ENCODE results near the gene RPS6KB2.
"Not testable (repeated sequence)": the region's sequence is repeated elsewhere in the genome, so short reads cannot be mapped to it uniquely, and the experiment has no call there.

The RPS6KB2 gene

GRCh38 chr11:67410984-67411784 lies 17.1 kb upstream of the RPS6KB2 start:
- DNase-seq: no peak

- no peak for DNase-seq
Observed at GRCh38 chr11:67411785-67412152, 16.5 kb upstream of the RPS6KB2 start.

- DNase-seq: no peak
Observed at GRCh38 chr11:67412495-67413179, 15.7 kb upstream of the RPS6KB2 start.

GRCh38 chr11:67413266-67413849 lies 14.9 kb upstream of the RPS6KB2 start:
- DNase-seq: no peak

- peak; percentile 56 for DNase-seq
Observed at GRCh38 chr11:67415501-67416304, 12.6 kb upstream of the RPS6KB2 start, which contains the start of gene CARNS1. Gene CARNS1, plus strand, starts transcription at chr11:67415678. Its CDS starts 522 bp downstream, at chr11:67416200.

GRCh38 chr11:67416416-67417335 lies 11.6 kb upstream of the RPS6KB2 start:
- DNase-seq: no peak

- no peak for DNase-seq
Observed at GRCh38 chr11:67417425-67417824, 10.9 kb upstream of the RPS6KB2 start.

- no peak for DNase-seq
Observed at GRCh38 chr11:67418476-67419281, 9.6 kb upstream of the RPS6KB2 start.

- DNase-seq: no peak
Observed at GRCh38 chr11:67419325-67420049, 8.8 kb upstream of the RPS6KB2 start.

GRCh38 chr11:67420147-67420645 lies 8.1 kb upstream of the RPS6KB2 start:
- no peak for DNase-seq

- DNase-seq: peak; percentile 85
Observed at GRCh38 chr11:67420646-67421429, 7.5 kb upstream of the RPS6KB2 start.

GRCh38 chr11:67421430-67422031 lies 6.8 kb upstream of the RPS6KB2 start:
- no peak for DNase-seq

- DNase-seq: no peak
Observed at GRCh38 chr11:67422891-67423290, 5.4 kb upstream of the RPS6KB2 start.

- no peak for DNase-seq
Observed at GRCh38 chr11:67423466-67423865, 4.8 kb upstream of the RPS6KB2 start.

- DNase-seq: no peak
Observed at GRCh38 chr11:67423891-67424613, 4.2 kb upstream of the RPS6KB2 start.

GRCh38 chr11:67427364-67427859 lies 882 bp upstream of the RPS6KB2 start:
- not testable (repeated sequence) for DNase-seq

GRCh38 chr11:67429038-67429668 lies 859 bp downstream of the RPS6KB2 start:
- DNase-seq: no peak
